Left hindlimb (tissue), 1 donor: ENCODE measurements around the gene ADAMTS20.

ENCODE experiments used
- DNase-seq: peaks from one replicate; pipeline ENCODE4 v3.0.0-alpha.2; 2018

Gene ADAMTS20

DNA sequence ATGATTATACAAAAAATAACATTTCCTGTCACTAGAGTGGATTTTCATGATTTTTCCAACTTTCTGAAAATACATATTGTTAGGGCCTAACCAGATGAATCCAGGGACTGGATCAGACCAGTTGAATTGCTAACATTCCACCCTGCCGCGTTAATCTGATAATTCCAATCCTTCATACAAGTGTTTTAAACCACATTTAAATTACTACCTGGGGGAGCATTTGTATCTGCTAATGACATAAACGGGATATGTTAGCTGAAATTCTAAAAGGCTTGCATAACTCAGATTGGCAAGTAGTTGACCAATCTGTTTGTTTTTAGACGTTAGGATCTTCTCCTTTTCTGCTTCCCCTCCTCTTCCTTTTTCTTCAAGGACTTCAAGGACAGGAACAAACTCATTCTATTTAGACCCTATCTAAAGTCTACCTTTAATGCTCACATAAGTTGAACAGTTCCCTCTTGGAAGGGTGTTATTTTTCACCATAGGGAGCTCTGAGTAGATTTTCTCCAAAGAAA lies 239.0 kb downstream of the ADAMTS20 start:
- DNase-seq: no peak

DNA sequence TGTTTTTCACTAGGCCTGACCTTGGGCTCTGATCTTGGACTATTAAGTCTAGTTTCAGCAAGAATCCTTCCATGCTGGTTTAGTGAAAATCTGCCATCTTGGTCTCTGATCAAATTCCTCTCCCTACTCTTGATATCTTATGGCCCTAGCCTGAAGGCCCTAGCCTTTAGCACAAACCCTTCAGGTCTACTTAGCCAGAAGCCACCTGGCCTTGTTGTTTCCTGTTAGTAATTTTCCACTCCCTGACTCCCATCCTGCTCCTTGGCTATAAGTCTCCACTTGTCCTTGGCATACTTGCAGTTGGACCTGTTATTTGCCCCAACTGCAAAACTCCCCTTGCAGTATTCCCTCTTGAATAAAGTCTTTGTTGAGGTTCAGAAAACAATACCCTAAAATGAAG lies 241.4 kb downstream of the ADAMTS20 start:
- DNase-seq: no peak

DNA sequence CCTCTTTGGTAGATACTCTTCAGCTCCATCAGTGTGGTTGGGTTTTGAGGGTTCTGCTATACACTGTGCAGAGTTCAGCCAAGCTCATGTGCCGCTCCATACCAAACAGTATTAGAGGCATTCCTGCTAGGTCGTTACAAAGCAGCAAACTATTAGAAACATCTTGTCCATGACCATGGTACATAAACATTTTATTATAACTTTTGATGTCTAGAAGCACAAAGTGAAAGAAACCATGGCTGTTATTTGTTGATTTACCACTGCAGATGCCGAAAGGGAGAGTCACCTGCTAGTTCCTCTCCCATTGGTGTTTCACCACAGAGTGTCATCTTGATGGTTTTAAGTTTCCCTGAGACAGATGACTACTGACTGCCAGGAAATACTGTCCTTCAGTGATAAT lies 242.0 kb downstream of the ADAMTS20 start:
- no peak for DNase-seq

DNA sequence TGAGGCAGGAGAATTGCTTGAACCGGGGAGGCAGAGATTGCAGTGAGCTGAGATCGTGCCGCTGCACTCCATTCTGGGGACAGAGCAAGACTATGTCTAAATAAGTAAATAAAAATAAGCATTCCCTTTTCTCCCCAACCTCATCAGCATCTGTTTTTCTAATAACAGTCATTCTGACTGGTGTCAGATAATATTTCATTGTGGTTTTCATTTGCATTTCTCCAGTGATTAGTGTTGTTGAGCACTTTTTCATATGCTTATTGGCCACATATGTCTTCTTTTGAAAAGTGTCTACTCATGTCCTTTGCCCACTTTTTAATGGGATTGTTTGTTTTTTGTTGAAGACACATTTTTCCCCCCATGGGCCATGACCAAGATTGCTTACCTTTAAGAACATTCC lies 243.2 kb downstream of the ADAMTS20 start:
- DNase-seq: no peak

DNA sequence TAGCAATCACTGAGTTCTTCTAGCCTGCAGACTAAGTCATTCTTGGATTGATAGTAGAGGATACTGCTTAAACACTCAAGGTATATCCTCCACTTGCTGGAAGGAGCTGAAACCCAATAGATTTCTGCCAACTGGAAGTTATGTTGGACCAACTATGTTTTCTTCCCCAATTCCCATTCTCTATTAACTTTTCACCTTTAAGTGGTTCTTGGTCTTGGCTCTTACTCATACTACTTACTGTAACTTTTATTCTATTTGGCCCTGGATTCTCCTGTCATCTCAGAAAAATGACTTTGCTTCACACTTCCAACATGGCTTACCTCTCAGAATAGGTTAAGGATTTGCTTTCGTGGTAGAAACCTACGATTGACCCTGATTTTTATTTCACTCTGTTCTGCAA lies 244.9 kb downstream of the ADAMTS20 start:
- no peak for DNase-seq

DNA sequence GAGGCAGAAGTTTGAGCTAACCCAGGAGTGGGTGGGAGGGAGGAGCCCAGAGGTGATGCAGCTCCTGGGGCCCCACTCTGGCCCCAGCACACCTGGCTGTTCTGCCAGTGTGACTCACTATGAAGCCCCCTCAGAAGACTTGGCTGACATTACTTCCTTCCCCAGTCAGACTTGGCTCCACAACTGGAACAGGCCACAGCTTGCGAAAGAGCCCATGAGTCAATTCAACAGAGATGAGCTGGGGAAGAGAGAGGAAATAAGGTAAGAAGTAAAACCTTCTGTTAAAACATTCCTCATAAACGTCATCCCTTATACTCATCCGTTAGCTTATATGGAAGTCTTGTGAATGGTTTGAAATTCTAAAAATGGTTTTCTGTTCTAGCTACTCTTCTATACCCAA lies 245.9 kb downstream of the ADAMTS20 start:
- DNase-seq: peak; percentile 33

DNA sequence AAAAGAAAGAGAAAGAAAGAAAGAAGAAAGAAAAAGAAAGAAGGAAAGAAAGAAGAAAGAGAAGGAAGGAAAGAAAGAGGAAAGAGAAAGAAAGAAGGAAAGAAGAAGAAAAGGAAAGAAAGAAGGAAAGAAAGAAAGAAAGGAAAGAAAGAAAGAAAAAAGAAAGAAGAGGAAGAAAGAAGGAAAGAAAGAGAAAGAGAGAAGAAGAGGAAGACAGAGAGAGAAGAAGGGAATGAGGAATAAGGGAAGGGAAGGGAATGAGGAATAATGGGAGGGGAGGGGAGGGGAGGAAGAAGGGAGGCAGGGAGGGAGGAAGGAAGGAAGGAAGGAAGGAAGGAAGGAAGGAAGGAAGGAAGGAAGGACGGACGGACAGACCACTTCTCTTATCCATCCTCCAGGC lies 246.9 kb downstream of the ADAMTS20 start:
- DNase-seq: no peak
